ENCODE results near the gene DAP. TPM values are rescaled to one million over a fixed set of nuclear protein-coding genes. Genes with fewer than 3 reads are reported as not detected.
A peak's percentile ranks its signal among the peaks of the same experiment; 100 is the strongest.
"Not testable (repeated sequence)": the region's sequence is repeated elsewhere in the genome, so short reads cannot be mapped to it uniquely, and the experiment has no call there.

Gene DAP
- total RNA-seq, 2 experiments from 2014 or later: 42.5 to 45.3 TPM

DNA sequence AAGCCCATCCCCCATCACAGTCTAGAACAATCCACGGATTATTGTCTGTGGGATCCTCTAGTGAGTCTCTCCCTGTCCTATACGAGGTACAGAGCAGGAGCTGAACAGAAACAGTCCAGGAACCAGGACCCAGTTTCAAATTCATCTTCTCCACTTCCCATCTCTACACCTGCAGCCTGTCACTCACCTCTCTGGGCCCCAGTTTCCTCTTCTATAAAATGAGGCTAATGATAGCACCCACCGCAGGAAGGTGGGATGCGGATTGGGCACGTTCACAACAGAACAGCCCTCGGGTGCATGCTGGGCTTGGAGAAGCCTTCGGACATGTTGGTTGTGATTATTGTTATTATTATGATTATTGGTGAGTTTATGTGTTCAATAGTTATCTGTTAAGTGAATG, 118.7 kb downstream of the DAP start:
- ATAC-seq (no peak), DNase-seq (no peak)
- Mint-ChIP-seq H3K27ac (no peak overlapping the region), H3K36me3 (ENCODE audit: low read depth) (peaks cover 16% of the 10 kb centered on the region), H3K27me3 (peaks cover 7% of the 10 kb centered on the region), H3K9me3 (peaks cover 11% of the 10 kb centered on the region), H3K4me1 (ENCODE audit: low read depth) (peaks cover 20% of the 10 kb centered on the region), H3K4me3 (no peak overlapping the region)
- TF ChIP-seq, protein P1, sequence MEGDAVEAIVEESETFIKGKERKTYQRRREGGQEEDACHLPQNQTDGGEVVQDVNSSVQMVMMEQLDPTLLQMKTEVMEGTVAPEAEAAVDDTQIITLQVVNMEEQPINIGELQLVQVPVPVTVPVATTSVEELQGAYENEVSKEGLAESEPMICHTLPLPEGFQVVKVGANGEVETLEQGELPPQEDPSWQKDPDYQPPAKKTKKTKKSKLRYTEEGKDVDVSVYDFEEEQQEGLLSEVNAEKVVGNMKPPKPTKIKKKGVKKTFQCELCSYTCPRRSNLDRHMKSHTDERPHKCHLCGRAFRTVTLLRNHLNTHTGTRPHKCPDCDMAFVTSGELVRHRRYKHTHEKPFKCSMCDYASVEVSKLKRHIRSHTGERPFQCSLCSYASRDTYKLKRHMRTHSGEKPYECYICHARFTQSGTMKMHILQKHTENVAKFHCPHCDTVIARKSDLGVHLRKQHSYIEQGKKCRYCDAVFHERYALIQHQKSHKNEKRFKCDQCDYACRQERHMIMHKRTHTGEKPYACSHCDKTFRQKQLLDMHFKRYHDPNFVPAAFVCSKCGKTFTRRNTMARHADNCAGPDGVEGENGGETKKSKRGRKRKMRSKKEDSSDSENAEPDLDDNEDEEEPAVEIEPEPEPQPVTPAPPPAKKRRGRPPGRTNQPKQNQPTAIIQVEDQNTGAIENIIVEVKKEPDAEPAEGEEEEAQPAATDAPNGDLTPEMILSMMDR (IDR thresholded peaks at IDR 0.05): no peak
- ChIA-PET POLR2A (no interaction called here), CTCF (interaction anchor here (1.0 kb wide), 1 partner anchor 15 kb away, joined by 3 read pairs; no protein-coding TSS in a partner anchor)
- intact Hi-C loops (cut with micrococcal nuclease): no loop called here

DNA sequence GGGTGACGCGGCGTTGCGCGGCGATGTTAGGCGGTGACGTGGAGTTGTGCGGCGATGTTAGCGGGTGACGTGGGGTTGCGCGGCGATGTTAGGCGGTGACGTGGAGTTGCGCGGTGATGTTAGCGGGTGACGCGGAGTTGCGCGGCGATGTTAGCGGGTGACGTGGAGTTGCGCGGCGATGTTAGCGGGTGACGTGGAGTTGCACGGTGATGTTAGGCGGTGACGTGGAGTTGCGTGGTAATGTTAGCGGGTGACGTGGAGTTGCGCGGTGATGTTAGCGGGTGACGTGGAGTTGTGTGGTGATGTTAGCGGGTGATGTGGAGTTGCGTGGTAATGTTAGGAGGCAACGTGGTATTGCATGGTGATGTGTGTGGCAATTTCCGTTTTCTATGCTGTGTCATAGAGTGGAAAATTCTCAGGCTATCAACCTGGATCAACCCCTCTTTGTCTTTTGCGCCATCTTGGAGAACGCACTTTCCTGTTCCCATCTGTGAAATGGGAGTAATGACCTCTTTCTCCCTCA, 121.1 kb downstream of the DAP start:
- Mint-ChIP-seq H3K36me3 (ENCODE audit: low read depth) (peaks cover 16% of the 10 kb centered on the region), H3K4me3 (no peak overlapping the region), H3K27me3 (peaks cover 7% of the 10 kb centered on the region), H3K4me1 (ENCODE audit: low read depth) (peaks cover 32% of the 10 kb centered on the region), H3K27ac (no peak overlapping the region), H3K9me3 (peaks cover 11% of the 10 kb centered on the region)
- ATAC-seq: no peak
- CTCF ChIA-PET: no interaction called here
- DNase-seq: no peak
- POLR2A ChIA-PET: no interaction called here
- intact Hi-C loops (cut with micrococcal nuclease): loop anchor here (10.0 kb wide), 1 partner anchor 125 kb away; the partner anchor contains the start of gene DAP
- TF ChIP-seq, protein P1 (IDR thresholded peaks at IDR 0.05): no peak

DNA sequence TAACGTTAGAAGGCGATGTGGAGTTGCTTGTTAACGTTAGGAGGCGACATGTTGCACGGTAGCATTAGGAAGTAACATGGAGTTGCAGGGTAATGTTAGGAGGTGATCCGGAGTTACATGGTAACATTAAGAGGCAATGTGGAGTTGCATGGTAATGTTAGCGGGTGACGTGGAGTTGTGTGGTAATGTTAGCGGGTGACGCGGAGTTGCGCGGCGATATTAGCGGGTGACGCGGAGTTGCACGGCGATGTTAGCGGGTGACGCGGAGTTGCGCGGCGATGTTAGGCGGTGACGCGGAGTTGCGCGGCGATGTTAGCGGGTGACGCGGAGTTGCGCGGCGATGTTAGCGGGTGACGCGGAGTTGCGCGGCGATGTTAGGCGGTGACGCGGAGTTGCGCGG, 122.3 kb downstream of the DAP start:
- H3K27ac Mint-ChIP-seq, DNase-seq, POLR2A ChIA-PET, CTCF ChIA-PET, H3K4me3 Mint-ChIP-seq, H3K27me3 Mint-ChIP-seq, ATAC-seq: not testable (repeated sequence)
- Mint-ChIP-seq H3K4me1 (ENCODE audit: low read depth) (peaks cover 34% of the 10 kb centered on the region), H3K36me3 (ENCODE audit: low read depth) (peaks cover 16% of the 10 kb centered on the region), H3K9me3 (peaks cover 11% of the 10 kb centered on the region)
- intact Hi-C loops (cut with micrococcal nuclease): loop anchor here (10.0 kb wide), 1 partner anchor 126 kb away; the partner anchor contains the start of gene DAP

DNA sequence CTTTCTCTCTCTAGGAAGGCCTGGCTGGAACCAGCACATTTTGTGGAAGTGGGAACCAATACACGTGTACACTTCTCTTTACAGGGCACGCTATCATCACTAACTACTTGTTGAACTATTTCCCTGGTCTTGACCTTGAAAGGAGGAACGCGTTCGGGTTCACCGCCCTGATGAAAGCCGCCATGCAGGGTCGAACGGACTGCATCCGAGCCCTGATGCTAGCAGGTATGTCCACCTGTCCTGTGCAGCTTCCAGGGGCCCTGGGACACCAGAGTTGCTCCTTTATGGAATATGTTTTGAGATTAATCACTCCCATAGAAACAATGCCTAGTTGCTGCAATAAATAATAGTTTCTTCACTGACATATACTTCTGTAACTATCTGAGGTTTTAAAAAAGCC, 123.1 kb downstream of the DAP start:
- ATAC-seq: no peak
- Mint-ChIP-seq H3K4me3 (no peak overlapping the region), H3K27ac (no peak overlapping the region), H3K4me1 (ENCODE audit: low read depth) (peaks cover 39% of the 10 kb centered on the region), H3K36me3 (ENCODE audit: low read depth) (peaks cover 21% of the 10 kb centered on the region), H3K27me3 (no peaks in the 10 kb centered on the region), H3K9me3 (peaks cover 11% of the 10 kb centered on the region)
- TF ChIP-seq, protein P1 (IDR thresholded peaks at IDR 0.05): no peak
- POLR2A ChIA-PET: no interaction called here
- intact Hi-C loops (cut with micrococcal nuclease): loop anchor here (10.0 kb wide), 1 partner anchor 127 kb away; the partner anchor contains the start of gene DAP
- DNase-seq: no peak
- CTCF ChIA-PET: no interaction called here

DNA sequence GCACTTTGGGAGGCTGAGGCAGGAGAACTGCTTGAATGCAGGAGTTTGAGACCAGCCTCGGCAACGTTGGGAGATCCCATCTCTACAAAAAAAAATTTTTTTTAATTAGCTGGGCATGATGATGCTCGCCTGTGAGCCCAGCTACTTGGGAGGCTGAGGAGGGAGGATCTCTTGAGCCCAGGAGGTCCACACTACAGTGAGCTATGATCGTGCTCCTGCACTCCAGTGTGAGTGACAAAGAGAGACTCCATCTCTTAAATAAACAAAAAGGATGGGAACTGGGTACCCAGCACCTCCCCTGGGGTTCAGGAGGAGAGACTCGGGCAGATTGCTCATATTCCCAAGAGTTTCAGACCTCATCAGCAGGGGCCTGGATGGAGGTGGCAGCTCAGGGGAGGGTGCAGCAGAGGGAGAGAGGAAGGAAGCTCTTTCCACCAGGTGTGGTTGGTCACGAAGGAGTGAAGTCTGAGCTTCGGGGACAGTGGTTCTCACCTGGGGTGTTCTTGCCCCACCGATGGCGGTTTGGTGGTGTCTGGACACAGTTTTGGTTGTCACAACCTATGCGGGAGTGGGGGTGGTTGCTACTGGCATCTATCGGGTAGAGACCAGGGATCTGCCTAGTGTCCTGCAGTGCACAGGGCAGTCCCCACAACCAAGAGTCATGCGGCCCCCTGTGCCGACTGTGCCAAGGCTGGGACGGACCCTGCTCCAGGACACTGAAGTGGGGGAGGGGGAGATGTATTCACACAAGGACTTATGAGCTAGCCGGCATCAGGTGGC, 124.5 kb downstream of the DAP start:
- no peak for DNase-seq
- TF ChIP-seq, protein P1 (IDR thresholded peaks at IDR 0.05): no peak
- ChIA-PET POLR2A (interaction anchor here (1.1 kb wide), 1 partner anchor 11 kb away, joined by 3 read pairs; no protein-coding TSS in a partner anchor), CTCF (interaction anchor here (0.9 to 2.1 kb wide), 2 partner anchors 9 to 63 kb away, joined by 3 to 11 read pairs; no protein-coding TSS in a partner anchor)
- H3K4me3 Mint-ChIP-seq: no peak overlapping the region
- peak overlapping the region; percentile 100 for H3K27ac Mint-ChIP-seq
- peaks cover 11% of the 10 kb centered on the region for H3K9me3 Mint-ChIP-seq
- no peaks in the 10 kb centered on the region for H3K27me3 Mint-ChIP-seq
- ATAC-seq: no peak
- intact Hi-C loops (cut with micrococcal nuclease): loop anchor here (10.0 kb wide), 1 partner anchor 128 kb away; the partner anchor contains the start of gene DAP
- H3K4me1 Mint-ChIP-seq (ENCODE audit: low read depth): peaks cover 49% of the 10 kb centered on the region
- peaks cover 27% of the 10 kb centered on the region for H3K36me3 Mint-ChIP-seq (ENCODE audit: low read depth)
